ENCODE results near the gene NRIP2. TPM values are rescaled to one million over a fixed set of nuclear protein-coding genes. Genes with fewer than 3 reads are reported as not detected.
"Not testable (repeated sequence)": the region's sequence is repeated elsewhere in the genome, so short reads cannot be mapped to it uniquely, and the experiment has no call there.

Gene NRIP2
- total and polyA plus RNA-seq, 2 experiments from 2014 or later = 0.46 TPM; not detected in 1

- H3K27me3 ChIP-seq (replicated peaks; ENCODE audit: insufficient read depth) = no peaks in the 10 kb centered on the region
- in situ Hi-C loops (cut with MboI) = no loop called here
- H3K9me2 ChIP-seq (ENCODE audit: insufficient read depth) = no peaks in the 10 kb centered on the region
- H3K79me2 ChIP-seq (ENCODE audit: insufficient read depth) = peaks cover 88% of the 10 kb centered on the region
- no peak for TF ChIP-seq EZH2 (IDR thresholded peaks at IDR 0.05; ENCODE audit: insufficient read depth, poor library complexity, severe bottlenecking)
- peak; percentile 98 for DNase-seq
- peak within 1 kb of the TSS; percentile 92 for H3K9ac ChIP-seq
- peak within 1 kb of the TSS; percentile 94 for H2AFZ ChIP-seq
- H3K36me3 ChIP-seq (ENCODE audit: low read depth) = no peaks in the 10 kb centered on the region
- WGBS, 2 experiments (ENCODE audit: low coverage in 1 of 2, low lambda C conversion rate in 2 of 2, missing lambda C conversion rate in 2 of 2) = 1 to 2% methylated on average over 27 to 70 of the region's 70 CpGs
- peaks cover 10% of the 10 kb centered on the region for H3F3A ChIP-seq (ENCODE audit: insufficient read depth)
- peaks cover 16% of the 10 kb centered on the region for H3K4me1 ChIP-seq (ENCODE audit: insufficient read depth)
- H4K20me1 ChIP-seq (ENCODE audit: insufficient read depth) = no peaks in the 10 kb centered on the region
- no peaks in the 10 kb centered on the region for H3K9me3 ChIP-seq (ENCODE audit: low read depth)
- H3K4me3 ChIP-seq = peak within 1 kb of the TSS; percentile 82
- peak within 1 kb of the TSS; percentile 88 for H3K27ac ChIP-seq
- H3K4me2 ChIP-seq (ENCODE audit: unreplicated experiment) = peak within 1 kb of the TSS; percentile 81
Observed at GRCh38 chr12:2877047-2877952, 42.5 kb upstream of the NRIP2 start, which contains the start of the genes FOXM1 and RHNO1. Gene FOXM1, minus strand, starts transcription at chr12:2877174. Its CDS starts 2,696 bp downstream, at chr12:2874478. Gene RHNO1, plus strand, starts transcription at chr12:2877223. Its CDS starts 8,144 bp downstream, at chr12:2885367.

- peaks cover 16% of the 10 kb centered on the region for H3K4me1 ChIP-seq (ENCODE audit: insufficient read depth)
- DNase-seq = peak; percentile 57
- H3K27ac ChIP-seq = peak overlapping the region; percentile 88
- H3K4me2 ChIP-seq (ENCODE audit: unreplicated experiment) = peak overlapping the region; percentile 81
- H3K9me3 ChIP-seq (ENCODE audit: low read depth) = no peaks in the 10 kb centered on the region
- no peaks in the 10 kb centered on the region for H3K9me2 ChIP-seq (ENCODE audit: insufficient read depth)
- TF ChIP-seq EZH2 (IDR thresholded peaks at IDR 0.05; ENCODE audit: insufficient read depth, poor library complexity, severe bottlenecking) (no peak), EZH2phosphoT487 (IDR thresholded peaks at IDR 0.05; ENCODE audit: insufficient read depth, low read depth) (no peak)
- H3K9ac ChIP-seq = peak overlapping the region; percentile 92
- H4K20me1 ChIP-seq (ENCODE audit: insufficient read depth) = no peaks in the 10 kb centered on the region
- H3F3A ChIP-seq (ENCODE audit: insufficient read depth) = peaks cover 10% of the 10 kb centered on the region
- H2AFZ ChIP-seq = peak overlapping the region; percentile 94
- peak overlapping the region; percentile 82 for H3K4me3 ChIP-seq
- H3K79me2 ChIP-seq (ENCODE audit: insufficient read depth) = peaks cover 83% of the 10 kb centered on the region
- H3K36me3 ChIP-seq (ENCODE audit: low read depth) = no peaks in the 10 kb centered on the region
- no peaks in the 10 kb centered on the region for H3K27me3 ChIP-seq (replicated peaks; ENCODE audit: insufficient read depth)
- in situ Hi-C loops (cut with MboI) = no loop called here
- WGBS, 2 experiments (ENCODE audit: low coverage in 1 of 2, low lambda C conversion rate in 2 of 2, missing lambda C conversion rate in 2 of 2) = 8% methylated on average over 28 to 32 of the region's 38 CpGs
Observed at GRCh38 chr12:2876431-2877046, 41.7 kb upstream of the NRIP2 start.

- H4K20me1 ChIP-seq (ENCODE audit: insufficient read depth); in situ Hi-C loops (cut with MboI); H3K9ac ChIP-seq; H3K27me3 ChIP-seq (replicated peaks; ENCODE audit: insufficient read depth); H3K27ac ChIP-seq; H2AFZ ChIP-seq; H3K36me3 ChIP-seq (ENCODE audit: low read depth); H3K4me1 ChIP-seq (ENCODE audit: insufficient read depth); H3K4me3 ChIP-seq; H3K9me3 ChIP-seq (ENCODE audit: low read depth); H3K4me2 ChIP-seq (ENCODE audit: unreplicated experiment); H3F3A ChIP-seq (ENCODE audit: insufficient read depth); H3K9me2 ChIP-seq (ENCODE audit: insufficient read depth): not testable (repeated sequence)
- peak; percentile 49 for DNase-seq
- 90% methylated on average over 9 of the region's 9 CpGs for WGBS, 2 experiments (ENCODE audit: low coverage in 1 of 2, low lambda C conversion rate in 2 of 2, missing lambda C conversion rate in 2 of 2)
- peaks cover 20% of the 10 kb centered on the region for H3K79me2 ChIP-seq (ENCODE audit: insufficient read depth)
Observed at GRCh38 chr12:2868986-2869632, 34.3 kb upstream of the NRIP2 start.

GRCh38 chr12:2864198-2864597, 29.4 kb upstream of the NRIP2 start:
- Histone ChIP-seq H4K20me1 (ENCODE audit: insufficient read depth) (no peaks in the 10 kb centered on the region), H3K9me2 (ENCODE audit: insufficient read depth) (no peaks in the 10 kb centered on the region), H3K79me2 (ENCODE audit: insufficient read depth) (no peaks in the 10 kb centered on the region), H3K9me3 (ENCODE audit: low read depth) (no peaks in the 10 kb centered on the region), H3K27me3 (replicated peaks; ENCODE audit: insufficient read depth) (no peaks in the 10 kb centered on the region), H3K27ac (no peak overlapping the region), H3K9ac (no peak overlapping the region), H3K36me3 (ENCODE audit: low read depth) (no peaks in the 10 kb centered on the region), H3K4me3 (no peak overlapping the region), H3K4me1 (ENCODE audit: insufficient read depth) (no peaks in the 10 kb centered on the region), H3F3A (ENCODE audit: insufficient read depth) (no peaks in the 10 kb centered on the region; the same call in 1 of the 2 replicates), H3K4me2 (ENCODE audit: unreplicated experiment) (no peak overlapping the region), H2AFZ (no peak overlapping the region)
- DNase-seq = no peak
- TF ChIP-seq EZH2phosphoT487 (IDR thresholded peaks at IDR 0.05; ENCODE audit: insufficient read depth, low read depth) (no peak), EZH2 (IDR thresholded peaks at IDR 0.05; ENCODE audit: insufficient read depth, poor library complexity, severe bottlenecking) (no peak)
- in situ Hi-C loops (cut with MboI) = no loop called here
- WGBS, 2 experiments (ENCODE audit: low coverage in 1 of 2, low lambda C conversion rate in 2 of 2, missing lambda C conversion rate in 2 of 2) = 97 to 100% methylated on average over 9 of the region's 9 CpGs

- H3K36me3 ChIP-seq (ENCODE audit: low read depth); DNase-seq; H2AFZ ChIP-seq; H3K4me1 ChIP-seq (ENCODE audit: insufficient read depth); H3K4me3 ChIP-seq; H3K27ac ChIP-seq; H3K9ac ChIP-seq; H3K9me3 ChIP-seq (ENCODE audit: low read depth); H3K27me3 ChIP-seq (replicated peaks; ENCODE audit: insufficient read depth); H4K20me1 ChIP-seq (ENCODE audit: insufficient read depth); in situ Hi-C loops (cut with MboI); H3K4me2 ChIP-seq (ENCODE audit: unreplicated experiment); H3K9me2 ChIP-seq (ENCODE audit: insufficient read depth); H3K79me2 ChIP-seq (ENCODE audit: insufficient read depth); H3F3A ChIP-seq (ENCODE audit: insufficient read depth): not testable (repeated sequence)
- 86% methylated on average over 7 of the region's 7 CpGs for WGBS, 2 experiments (ENCODE audit: low coverage in 1 of 2, low lambda C conversion rate in 2 of 2, missing lambda C conversion rate in 2 of 2)
Observed at GRCh38 chr12:2863402-2863801, 28.6 kb upstream of the NRIP2 start.

Data from GM23248 (cell line).